GM18520 (cell line): Measurements from ENCODE around the gene MNT.
A peak's percentile ranks its signal among the peaks of the same experiment; 100 is the strongest.

Source experiments
- ATAC-seq: cut with Tn5 transposase; IDR thresholded peaks from one replicate; pipeline ENCODE4 v1.9.1; 2021; ENCODE audit not compliant: unreplicated experiment

Gene MNT

DNA sequence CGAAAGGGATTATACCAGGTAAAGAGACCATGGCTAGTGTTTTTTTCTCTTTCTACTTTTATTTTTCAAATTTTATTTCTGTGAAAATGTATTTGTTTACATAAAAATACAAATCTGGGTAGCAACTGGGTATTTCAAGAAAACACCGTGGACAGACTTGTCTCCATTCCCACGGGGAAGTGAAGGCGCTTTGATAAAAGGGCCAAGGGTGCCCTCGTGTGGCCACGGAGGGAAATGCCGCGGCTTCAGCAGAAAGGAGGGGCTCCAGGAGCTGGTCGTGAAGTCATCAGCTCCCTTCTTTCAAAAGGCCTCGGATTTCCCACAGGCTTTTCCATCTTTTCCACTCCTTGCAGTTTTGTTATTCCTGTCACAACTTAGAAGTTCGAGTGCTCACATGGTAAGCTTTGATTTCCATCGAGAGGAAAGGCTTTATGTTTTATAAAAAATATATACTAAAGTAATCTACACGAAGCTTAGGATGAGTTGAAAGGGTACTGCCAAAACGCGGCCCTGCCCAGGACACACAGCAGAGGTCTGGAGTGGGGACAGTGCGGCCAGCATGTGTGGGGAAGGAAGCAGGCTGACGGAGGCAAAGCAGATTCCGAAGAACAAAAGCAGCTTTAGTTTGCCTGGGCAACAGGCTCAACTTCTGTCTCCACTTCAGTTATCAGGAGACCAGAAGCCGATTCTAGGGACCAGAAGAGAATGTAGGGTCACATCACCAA lies 15.3 kb upstream of the MNT start:
- ATAC-seq: no peak

DNA sequence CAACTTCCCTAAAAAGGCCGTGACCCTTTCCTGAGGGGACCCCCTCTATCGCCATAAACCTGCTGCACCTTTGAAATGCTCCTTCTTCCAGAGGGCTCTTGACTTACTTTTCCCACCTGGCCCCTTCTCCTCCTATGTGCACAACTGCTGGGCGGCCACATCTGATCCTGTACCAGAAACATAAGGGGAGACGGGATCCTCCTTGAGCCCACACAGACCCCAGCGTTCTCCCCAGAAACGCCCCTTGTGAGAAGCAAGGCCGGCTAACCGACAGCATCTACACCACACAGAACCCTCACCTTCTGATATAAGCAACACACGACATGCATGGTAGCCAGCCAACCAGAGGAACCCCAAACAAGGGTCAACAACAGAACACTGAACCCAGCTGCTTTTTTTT lies 14.2 kb upstream of the MNT start:
- no peak for ATAC-seq

DNA sequence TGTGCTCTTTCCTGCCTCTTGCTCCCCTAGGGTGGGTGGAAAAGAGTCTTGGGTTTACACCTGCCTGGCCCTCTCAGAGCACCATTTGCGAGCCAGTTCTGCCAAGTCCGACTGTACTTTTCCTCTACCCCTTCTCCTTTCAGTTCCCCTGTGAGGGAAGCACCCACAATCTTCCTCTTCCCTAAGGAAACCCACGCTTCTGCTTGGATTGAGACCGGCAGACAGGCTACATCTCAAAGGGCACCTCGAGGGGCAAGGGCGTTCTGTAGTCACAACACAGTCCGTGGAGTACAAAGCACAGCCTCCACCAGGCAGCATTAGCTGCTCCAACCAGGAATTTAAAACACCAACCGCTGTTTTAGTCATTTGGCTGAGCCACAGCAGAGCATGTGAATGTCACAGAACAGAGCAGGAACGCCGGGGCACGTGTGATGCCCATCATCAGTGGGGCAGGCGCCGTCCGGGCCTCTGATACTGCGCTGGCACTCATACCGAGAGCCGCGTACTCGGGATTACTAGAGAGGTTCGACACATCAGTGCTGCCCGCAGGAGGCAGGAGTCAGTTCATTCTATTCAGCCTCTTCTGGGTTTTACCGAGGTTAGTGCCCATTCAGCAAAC lies 13.7 kb upstream of the MNT start:
- no peak for ATAC-seq

DNA sequence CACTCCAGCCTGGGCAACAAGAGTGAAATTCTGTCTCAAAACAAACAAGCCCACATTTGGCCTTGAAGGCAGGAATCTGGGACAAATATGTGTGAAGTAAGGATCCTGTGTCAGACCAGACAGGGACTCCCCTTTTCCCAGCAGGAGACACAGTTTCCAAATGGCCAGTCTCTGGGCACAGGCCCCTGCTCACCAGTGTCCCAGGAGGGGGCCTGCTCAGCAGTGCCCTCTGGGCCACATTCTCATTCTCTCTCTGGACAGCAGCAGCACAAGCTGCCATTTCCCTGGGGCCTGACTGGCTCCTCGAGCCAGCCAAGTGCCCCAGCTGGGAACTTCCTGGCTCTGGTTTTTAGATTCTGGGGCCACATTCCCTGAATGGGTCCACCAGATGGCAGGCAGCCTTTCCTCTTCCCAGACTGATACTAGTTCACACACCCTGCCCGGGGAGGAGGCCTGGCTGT lies 11.7 kb upstream of the MNT start:
- no peak for ATAC-seq

DNA sequence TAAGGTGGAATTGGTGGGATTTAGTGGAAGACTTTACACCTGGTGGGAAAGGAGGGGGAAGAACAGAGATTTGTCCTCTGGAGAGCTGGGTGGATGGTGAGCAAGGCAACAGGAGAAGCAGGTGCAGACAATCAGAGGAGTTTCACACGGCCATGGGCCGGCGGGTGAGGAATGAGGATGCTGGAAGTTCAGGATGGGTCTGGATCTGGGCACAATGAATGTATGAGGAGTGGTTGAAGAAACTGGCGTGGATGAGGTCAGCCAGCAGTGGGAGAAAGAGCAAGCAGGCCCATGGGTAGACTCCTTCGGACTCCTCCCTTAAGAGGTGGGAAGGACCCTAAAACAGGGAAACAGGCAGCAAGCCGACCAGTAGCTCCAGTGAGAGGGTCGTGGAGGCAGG lies 10.1 kb upstream of the MNT start:
- ATAC-seq: no peak

DNA sequence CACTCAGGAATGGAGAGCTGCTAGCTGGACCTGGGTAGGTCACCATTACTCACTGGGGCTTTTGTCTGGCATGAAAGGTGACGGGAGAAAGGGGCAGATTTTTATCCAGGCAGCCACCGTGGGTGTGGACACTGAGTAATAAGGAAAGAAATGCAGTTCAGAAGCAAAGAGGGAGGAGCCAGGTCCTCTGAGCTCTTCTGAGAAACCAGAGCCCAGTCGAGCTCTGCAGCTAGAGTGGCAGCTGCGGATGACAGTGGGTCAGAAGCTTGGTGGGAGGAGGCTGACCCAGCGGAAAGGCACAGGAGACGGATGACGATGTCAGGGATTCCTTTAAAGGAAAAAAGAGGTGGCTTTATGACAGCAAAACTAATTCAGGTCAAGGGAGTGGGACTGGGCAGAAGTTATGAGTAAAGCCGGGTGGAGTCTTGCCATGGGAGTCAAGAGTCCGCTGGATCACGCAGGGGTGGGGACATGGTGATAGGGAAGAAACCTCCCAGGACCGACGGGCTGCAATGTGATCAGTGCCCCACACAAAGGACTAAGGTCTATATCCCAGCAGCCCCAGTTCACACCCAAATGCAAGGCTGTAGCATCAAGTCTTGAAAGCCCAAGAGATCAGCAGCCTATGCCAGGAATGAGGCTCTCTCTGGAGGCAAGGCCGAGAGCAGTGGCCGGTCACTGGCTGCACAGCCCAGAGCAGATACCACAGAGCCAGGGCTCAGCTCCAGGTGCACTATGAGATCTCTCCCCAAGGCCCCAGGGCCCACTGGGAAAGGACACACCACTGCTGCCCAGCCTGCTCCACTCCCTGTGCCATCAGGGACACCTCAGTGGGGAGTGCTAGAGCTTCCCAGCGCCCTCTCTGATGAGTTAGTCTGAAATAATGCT lies 6.3 kb upstream of the MNT start:
- ATAC-seq: no peak

DNA sequence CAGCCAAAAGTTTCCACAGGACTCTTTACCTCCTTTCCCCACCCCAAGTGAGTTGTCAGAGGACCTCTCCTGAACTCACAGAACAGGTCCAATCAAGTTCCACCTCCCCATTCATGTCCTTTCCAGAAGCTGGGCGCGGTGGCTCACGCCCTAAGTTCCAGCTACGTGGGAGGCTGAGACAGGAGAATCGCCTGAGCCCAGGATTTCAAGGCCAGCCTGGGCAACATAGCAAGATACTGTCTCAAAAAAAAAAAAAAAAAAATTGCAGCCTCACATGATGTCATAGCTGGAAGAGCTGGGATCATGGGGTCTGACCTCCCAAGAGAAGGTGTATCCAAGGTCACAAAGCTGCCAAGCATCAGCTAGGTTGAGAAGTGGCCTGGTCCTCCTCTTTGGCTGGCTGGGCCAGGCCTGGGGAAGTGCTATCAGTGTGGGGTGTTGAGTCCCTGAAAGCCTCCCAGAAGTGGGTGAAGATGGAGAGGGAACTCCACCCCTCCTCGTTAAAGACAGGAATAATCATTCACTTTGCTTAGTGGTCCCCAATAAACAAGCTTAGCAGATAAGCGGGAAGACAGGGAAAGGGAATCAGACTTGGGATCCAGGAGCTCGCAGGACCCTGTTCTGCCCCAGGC lies 5.5 kb upstream of the MNT start:
- no peak for ATAC-seq

DNA sequence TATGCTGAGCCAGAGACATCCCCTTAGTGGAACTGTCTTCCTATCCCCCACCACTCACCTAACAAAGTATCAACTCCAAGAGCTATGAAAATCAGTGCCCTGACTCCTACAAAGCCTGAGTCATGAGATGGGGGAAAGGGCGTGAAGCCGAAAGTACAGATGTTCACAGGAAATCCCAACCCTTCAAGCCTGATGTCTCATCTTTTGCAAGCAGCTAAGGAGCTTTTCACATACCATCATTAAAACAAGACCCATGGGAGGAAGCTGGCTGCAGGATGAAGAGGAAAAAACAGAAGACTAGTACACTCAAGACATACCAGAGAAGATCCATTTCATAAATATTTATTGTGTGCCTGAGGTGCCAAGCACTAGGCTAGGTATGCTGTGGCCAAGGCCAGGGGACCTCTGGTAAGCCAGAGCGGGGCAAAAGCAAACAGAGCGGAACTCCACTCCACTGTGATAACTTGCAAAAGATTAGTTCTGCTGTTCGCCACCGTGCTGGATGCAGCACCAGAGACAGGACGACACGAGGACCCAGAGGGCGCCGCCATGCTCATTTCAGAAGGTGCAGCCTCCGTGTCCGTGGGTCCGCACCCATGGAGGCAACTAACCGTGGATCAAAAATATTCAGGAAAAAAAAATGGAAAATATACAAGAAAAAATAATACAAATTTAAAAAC lies 4.5 kb upstream of the MNT start:
- ATAC-seq: no peak

DNA sequence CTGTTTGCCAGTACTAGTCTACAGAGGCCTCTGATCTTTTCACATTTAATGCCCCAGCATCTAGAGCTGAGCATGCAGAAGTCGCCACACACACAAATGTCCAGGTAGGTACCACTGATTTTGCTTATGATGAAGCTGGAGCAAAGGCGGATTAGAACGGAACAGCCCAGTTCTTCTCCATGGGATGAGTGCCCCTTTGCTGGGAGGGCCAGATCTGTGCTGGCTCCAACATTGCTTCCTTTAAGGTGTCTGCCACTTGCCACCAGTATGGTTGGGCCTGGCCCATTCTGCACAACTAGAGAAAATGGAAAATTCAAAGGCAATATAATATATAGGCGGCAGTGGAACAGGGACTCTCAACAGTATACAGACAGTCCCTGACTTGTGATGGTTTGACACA lies 2.2 kb upstream of the MNT start:
- no peak for ATAC-seq

DNA sequence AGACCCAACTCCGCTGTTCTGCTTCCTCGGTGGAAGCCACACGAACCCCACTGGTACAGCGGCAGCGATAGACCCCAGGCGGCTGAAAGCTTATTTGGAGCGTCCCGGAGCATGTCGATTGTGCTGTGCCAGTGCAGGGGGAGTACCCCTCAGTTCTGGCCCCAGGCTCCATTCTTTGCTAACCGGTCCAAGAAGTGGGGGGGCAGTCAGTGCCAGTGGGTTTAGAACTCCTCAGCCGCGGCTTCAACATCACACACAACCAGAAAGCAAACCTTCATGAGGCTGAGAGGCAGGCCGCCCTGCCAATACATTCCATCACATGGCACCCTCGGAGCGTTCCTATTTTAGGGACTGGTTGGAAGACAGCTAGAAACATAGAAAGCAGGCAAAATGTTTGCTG lies 1.7 kb upstream of the MNT start:
- ATAC-seq: no peak

DNA sequence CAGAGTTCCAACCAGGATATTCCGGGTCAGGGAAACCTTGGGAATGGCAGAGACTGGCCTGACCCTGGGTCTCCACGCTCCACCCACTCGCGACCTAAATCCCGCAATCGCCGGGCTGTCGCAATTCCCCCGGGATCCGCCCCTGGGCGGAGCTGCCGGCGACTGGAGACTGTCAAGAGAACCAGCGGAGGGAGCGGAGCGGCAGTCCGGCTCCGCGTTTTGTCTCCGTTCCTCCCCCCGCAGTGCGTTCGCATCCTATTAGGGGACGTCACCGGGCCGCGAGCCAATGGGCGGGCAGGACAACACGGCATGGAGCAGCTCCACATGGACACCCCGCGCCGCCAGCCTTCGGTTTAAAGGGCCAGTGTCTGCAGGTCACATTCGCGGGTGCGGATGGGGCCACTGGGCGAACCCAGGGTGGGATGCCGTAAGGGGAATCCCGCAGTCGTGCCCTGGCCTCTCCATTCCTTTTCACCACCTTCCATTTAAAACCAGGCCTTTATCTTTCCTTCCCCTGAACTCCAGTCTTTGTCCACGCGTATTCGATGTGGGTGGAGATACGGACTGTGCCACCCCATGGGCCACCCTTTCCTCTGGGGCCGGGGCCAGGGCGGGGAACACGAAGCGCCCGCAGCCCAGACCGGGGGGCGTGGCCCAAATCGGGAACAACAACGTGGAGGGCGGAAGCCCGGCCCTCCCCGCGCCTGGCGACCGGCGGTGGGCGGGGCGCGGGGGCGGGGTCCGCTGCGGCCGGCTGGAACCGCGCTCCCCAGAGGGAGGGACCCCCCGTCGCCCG lies 764 bp upstream of the MNT start:
- peak; percentile 36 for ATAC-seq

DNA sequence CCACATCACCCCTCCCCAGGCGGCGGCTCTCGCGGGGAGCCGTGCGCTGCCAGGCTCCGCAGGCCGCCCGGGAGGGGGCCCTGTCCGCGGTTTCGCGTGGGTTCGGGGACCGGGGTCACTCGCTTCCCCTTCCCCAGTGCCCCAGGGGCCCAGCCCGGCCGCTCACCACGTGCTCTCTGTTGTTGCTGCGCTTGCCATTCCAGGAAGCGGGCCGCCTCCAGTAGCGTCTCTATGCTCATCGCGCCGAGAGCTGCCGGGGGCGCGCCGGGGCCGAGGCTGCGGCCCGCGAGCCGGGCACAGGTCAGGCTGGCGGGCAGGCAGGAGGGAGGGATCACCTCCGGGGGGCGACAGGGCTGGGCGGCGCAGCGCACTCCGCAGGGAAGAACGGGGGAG lies 390 bp downstream of the MNT start:
- ATAC-seq: no peak

DNA sequence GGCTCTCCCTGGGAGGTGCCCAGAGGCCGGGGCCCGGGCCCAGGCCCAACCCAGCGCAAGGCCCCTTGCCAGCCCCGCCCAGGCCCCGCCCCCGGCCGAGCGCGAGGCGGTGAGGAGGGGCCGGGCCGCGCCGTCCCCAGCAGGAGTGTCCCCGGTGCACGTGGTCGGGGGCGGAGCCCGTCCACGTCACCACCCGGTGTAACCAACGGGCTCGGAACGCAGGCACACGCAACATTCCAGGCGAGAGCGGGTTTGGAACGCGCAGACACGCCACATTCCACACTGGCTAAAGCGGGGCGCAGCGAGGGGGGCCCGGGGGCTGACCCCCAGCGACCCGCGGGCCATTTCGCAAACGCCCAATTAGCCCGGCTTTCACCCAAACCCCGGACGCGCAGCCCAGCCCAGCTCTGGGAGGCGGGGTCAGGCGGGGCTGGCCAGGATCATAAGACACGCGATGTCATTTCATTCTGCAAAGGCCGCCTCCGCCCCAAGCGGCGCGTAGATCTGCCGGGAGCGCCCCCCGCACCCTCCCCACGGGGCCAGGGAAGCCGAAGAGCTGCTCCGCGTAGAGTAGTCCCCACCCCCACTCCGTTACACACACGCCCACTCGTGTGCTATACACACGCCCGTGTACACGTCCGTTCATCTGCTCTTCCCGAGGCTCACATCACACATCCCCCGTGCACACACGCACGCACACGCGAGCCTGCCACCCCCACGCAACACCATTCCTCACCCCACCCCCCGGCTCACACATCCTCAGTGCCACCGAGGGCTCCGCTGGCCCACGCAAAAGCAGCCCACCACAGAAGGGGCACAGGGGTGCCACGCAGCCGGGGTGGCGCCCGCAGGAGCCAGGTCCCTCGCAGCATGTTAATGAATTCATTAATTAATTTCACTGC lies 1.0 kb downstream of the MNT start:
- peak; percentile 30 for ATAC-seq

DNA sequence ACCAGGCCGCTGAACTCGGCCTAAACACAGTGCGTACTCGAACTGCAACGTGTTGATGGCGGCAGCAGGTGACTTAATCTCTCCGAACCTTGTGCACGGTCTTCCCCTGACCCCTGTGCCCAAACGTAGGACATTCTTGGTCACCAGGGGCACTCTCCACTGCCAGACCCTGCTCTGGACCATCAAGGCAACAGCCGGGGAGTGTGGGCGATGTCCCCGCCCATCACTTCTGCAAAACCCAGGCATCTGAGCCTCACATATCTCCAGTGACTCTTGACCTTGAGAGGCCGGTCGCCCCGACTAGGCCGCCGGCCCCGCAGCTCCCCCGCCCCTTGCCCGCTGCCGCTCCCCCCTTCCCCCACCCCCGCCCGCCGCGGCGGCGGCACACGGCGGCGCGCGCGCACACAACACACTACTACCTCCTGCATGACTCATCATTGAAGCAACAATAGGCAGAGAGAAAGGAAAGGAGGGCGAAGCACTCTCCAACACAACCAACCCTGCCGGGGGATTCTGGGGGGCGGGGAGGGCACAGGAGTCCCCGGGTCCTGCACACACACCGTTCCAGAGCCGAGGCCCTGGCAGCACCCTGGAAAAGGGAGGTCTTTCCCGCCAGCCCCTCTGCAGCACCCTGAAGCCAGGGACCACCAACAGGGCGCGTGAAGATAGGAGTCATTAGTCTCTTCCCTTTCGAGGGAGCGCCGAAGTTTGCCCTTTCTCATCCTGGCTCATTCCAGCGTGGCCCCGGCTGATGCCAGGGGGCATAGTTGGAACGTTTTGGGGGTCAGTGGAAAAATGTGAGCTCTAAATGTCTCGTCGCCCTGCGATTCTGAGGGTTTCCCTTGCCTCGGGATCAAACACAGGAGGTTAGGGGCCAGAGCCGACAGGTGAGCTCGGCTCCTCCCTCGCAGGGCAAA lies 1.9 kb downstream of the MNT start:
- ATAC-seq: no peak

DNA sequence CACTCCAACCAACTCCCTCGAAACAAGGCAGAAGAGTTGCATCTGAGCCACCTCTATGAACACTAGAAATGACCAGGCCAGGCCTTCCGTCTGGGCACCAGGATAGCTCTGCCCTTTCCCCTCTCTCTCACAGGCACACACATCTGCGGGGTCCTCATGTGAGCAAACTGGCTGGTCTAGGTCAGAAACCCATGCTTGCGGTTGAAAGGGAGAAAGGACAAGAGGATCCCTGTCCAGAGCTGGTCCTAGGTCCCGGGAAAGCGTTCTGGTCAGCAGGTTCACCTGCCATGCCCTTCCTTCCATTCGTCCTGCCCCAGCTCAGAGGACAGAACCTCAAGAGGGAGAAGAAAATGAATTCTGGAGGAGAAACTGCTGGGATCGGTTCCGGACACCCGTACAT lies 2.7 kb downstream of the MNT start:
- no peak for ATAC-seq

DNA sequence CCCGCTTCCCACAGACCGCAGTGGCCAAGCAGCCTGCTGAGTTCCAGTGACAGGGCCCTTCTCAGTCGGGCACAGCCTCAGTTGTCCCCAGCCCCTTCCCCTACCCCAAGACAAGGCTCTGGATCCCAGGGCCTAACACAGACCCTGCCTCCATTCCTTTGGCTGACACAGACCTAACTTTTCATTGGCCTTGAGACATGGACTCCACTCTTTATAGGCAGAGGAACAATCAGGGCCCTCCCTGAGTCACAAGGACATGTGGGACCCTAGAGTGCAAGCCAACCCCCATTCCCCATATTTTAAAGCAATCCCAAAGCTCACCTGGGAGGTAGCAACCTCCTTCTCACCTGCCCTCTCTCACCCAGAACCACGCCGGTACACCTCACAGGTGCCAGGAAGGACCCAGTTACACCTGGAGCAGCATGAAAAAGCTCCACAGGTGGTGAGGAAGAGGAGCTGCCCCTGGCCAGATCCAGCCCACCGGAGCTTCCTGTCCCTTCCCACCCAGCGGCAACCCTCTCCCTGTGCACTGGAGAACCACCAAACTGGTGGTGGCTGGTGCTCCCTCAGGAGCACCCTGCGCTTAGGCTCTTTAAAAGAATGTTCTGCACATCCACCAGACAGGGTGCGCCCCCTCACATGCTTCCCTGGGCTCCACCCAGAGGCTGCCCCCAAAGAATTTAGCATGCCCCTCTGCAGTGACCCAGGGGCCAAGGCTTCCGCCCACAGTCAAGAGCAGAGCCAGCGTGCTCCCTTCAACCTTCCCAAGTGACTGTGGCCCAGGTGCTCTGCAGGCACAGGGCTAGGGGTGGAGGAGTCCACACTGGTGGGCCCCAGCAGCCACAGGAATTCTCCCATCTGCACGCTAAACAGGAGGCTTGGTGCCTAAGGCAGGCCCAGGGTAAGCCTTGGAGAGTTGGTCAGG lies 3.4 kb downstream of the MNT start:
- ATAC-seq: no peak
